ENCODE data around the gene AFG3L2. TPM values are rescaled to one million over a fixed set of nuclear protein-coding genes. Genes with fewer than 3 reads are reported as not detected.
A peak's percentile ranks its signal among the peaks of the same experiment; 100 is the strongest.

Gene AFG3L2
- total and polyA plus RNA-seq, 2 of the 13 experiments (the other 11 are each of a cell fraction or from before 2014, with no cell fraction given), result 28.6 to 86.9 TPM

DNA sequence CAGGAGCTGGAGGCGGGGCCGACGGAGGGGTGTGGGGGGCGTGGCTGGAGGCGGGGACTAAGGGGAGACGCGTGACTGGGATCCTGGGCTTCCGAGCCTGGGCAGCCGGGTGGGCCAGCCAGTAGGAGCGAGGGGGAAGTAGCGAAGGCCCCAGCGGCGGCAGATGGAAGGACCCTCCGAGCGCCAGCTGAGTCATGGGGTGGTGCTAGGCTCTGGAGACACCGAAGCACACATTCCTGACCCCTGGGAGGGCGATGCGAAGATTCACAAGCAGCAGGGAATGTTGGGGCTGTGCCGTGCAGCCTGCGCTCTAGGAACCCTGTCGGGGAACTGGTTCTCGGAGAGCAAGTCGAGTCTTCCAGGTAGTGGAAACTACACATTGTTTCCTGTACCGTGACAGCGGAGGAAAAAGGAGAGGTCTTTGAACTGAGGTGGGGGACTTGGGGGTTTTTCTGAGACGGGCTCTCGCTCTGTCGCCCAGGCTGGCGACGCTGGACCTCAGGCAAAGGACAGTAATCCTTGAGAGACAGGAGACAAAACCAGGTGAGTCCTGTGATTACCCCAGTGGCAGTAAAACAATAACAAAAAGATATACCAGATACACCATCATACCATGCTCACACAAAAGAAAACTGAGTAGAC lies 650 bp upstream of the AFG3L2 start (continued):
- TF ChIP-seq, protein P1, sequence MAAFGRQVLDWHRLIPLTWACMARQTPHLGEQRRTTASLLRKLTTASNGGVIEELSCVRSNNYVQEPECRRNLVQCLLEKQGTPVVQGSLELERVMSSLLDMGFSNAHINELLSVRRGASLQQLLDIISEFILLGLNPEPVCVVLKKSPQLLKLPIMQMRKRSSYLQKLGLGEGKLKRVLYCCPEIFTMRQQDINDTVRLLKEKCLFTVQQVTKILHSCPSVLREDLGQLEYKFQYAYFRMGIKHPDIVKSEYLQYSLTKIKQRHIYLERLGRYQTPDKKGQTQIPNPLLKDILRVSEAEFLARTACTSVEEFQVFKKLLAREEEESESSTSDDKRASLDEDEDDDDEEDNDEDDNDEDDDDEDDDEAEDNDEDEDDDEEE (CRISPR knock-in tag; IDR thresholded peaks at IDR 0.05), result 0 out of 2 replicates have a peak, but pooled peaks have one; percentile 69
- TF ChIP-seq FOXK2 (IDR thresholded peaks at IDR 0.05) (no peak), HCFC1 (IDR thresholded peaks at IDR 0.05; ENCODE audit: low read depth, low read length) (no peak), ZFP90 (CRISPR knock-in tag; IDR thresholded peaks at IDR 0.05; ENCODE audit: borderline replicate concordance) (no peak; the same call in 1 of the 2 replicates), PHB2 (IDR thresholded peaks at IDR 0.05; ENCODE audit: partially characterized antibody) (no peak), ZNF260 (CRISPR knock-in tag; IDR thresholded peaks at IDR 0.05; ENCODE audit: borderline replicate concordance, low read depth) (no peak), TSC22D2 (CRISPR knock-in tag; IDR thresholded peaks at IDR 0.05; ENCODE audit: borderline replicate concordance) (no peak), IRF2 (CRISPR knock-in tag; IDR thresholded peaks at IDR 0.05) (peak; percentile 32; the same call in 1 of the 2 replicates), ZNF33A (CRISPR knock-in tag; IDR thresholded peaks at IDR 0.05; ENCODE audit: borderline replicate concordance) (no peak), NAIF1 (CRISPR knock-in tag; IDR thresholded peaks at IDR 0.05; ENCODE audit: borderline replicate concordance) (no peak), ZNF775 (CRISPR knock-in tag; IDR thresholded peaks at IDR 0.05; ENCODE audit: borderline replicate concordance) (no peak), BRD4 (CRISPR knock-in tag; IDR thresholded peaks at IDR 0.05) (0 out of 2 replicates have a peak, but pooled peaks have one; percentile 31), ZNF251 (CRISPR knock-in tag; IDR thresholded peaks at IDR 0.05) (0 out of 2 replicates have a peak, but pooled peaks have one; percentile 50), BCL6 (CRISPR knock-in tag; IDR thresholded peaks at IDR 0.05) (peak; percentile 93), YEATS2 (CRISPR knock-in tag; IDR thresholded peaks at IDR 0.05; ENCODE audit: borderline replicate concordance) (peak; percentile 53; the same call in 1 of the 2 replicates)
- TF ChIP-seq, protein P2, sequence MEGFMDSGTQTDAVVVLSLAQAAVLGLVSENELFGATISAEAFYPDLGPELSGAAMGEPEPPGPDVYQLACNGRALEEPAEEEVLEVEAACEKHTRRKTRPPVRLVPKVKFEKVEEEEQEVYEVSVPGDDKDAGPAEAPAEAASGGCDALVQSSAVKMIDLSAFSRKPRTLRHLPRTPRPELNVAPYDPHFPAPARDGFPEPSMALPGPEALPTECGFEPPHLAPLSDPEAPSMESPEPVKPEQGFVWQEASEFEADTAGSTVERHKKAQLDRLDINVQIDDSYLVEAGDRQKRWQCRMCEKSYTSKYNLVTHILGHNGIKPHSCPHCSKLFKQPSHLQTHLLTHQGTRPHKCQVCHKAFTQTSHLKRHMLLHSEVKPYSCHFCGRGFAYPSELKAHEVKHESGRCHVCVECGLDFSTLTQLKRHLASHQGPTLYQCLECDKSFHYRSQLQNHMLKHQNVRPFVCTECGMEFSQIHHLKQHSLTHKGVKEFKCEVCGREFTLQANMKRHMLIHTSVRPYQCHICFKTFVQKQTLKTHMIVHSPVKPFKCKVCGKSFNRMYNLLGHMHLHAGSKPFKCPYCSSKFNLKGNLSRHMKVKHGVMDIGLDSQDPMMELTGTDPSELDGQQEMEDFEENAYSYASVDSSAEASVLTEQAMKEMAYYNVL (CRISPR knock-in tag; IDR thresholded peaks at IDR 0.05; ENCODE audit: borderline replicate concordance), result no peak
- TF ChIP-seq, protein P3, sequence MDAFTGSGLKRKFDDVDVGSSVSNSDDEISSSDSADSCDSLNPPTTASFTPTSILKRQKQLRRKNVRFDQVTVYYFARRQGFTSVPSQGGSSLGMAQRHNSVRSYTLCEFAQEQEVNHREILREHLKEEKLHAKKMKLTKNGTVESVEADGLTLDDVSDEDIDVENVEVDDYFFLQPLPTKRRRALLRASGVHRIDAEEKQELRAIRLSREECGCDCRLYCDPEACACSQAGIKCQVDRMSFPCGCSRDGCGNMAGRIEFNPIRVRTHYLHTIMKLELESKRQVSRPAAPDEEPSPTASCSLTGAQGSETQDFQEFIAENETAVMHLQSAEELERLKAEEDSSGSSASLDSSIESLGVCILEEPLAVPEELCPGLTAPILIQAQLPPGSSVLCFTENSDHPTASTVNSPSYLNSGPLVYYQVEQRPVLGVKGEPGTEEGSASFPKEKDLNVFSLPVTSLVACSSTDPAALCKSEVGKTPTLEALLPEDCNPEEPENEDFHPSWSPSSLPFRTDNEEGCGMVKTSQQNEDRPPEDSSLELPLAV (CRISPR knock-in tag; conservative IDR thresholded peaks at IDR 0.05; ENCODE audit: low read depth), result no peak
- TF ChIP-seq, protein P4, sequence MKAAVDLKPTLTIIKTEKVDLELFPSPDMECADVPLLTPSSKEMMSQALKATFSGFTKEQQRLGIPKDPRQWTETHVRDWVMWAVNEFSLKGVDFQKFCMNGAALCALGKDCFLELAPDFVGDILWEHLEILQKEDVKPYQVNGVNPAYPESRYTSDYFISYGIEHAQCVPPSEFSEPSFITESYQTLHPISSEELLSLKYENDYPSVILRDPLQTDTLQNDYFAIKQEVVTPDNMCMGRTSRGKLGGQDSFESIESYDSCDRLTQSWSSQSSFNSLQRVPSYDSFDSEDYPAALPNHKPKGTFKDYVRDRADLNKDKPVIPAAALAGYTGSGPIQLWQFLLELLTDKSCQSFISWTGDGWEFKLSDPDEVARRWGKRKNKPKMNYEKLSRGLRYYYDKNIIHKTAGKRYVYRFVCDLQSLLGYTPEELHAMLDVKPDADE (CRISPR knock-in tag; IDR thresholded peaks at IDR 0.05), result 0 out of 2 replicates have a peak, but pooled peaks have one; percentile 38
- TF ChIP-seq, protein P5, sequence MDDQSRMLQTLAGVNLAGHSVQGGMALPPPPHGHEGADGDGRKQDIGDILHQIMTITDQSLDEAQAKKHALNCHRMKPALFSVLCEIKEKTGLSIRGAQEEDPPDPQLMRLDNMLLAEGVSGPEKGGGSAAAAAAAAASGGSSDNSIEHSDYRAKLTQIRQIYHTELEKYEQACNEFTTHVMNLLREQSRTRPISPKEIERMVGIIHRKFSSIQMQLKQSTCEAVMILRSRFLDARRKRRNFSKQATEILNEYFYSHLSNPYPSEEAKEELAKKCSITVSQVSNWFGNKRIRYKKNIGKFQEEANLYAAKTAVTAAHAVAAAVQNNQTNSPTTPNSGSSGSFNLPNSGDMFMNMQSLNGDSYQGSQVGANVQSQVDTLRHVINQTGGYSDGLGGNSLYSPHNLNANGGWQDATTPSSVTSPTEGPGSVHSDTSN (CRISPR knock-in tag; IDR thresholded peaks at IDR 0.05; ENCODE audit: borderline replicate concordance), result no peak

Data from HepG2 (cell line).